Nephron (organoid): ENCODE measurements around the gene GBF1.

Source experiments
- H3K27ac Mint-ChIP-seq, 3 experiments: 2 replicates each; pipeline ENCODE4 v1.8.0; 2020; ENCODE audit warnings: mixed read lengths in 3 of 3, mild to moderate bottlenecking in 2 of 3, moderate library complexity in 1 of 3
- H3K27me3 Mint-ChIP-seq: 2 replicates; pipeline ENCODE4 v1.8.0; 2021; ENCODE audit warnings: low read depth, mild to moderate bottlenecking, moderate library complexity, mixed read lengths
- H3K36me3 Mint-ChIP-seq: 2 replicates; pipeline ENCODE4 v1.8.0; 2020; ENCODE audit warnings: low read depth, mixed read lengths
- H3K4me1 Mint-ChIP-seq: 2 replicates; pipeline ENCODE4 v1.8.0; 2020; ENCODE audit warnings: mixed read lengths
- H3K4me3 Mint-ChIP-seq, 3 experiments: 2 replicates each; pipeline ENCODE4 v1.8.0; 2020; ENCODE audit warnings: mild to moderate bottlenecking in 3 of 3, mixed read lengths in 3 of 3, moderate library complexity in 2 of 3
- H3K9me3 Mint-ChIP-seq: 2 replicates; pipeline ENCODE4 v1.8.0; 2020; ENCODE audit warnings: mixed read lengths
- CTCF ChIP-seq, 3 experiments: fragments of 200-600 bp; sonication (generic); IDR thresholded peaks; one replicate each; pipeline ENCODE4 v1.5.0; 2021; ENCODE audit warnings: antibody characterized with exemption in 3 of 3; ENCODE audit not compliant: unreplicated experiment in 3 of 3

GBF1 gene

GRCh38 chr10:102230861-102231356, 14.4 kb upstream of the GBF1 start:
- Mint-ChIP-seq H3K27me3 (peaks cover 84% of the 10 kb centered on the region), H3K27ac (no peak overlapping the region), H3K9me3 (no peaks in the 10 kb centered on the region), H3K4me1 (peaks cover 52% of the 10 kb centered on the region), H3K36me3 (no peaks in the 10 kb centered on the region), H3K4me3 (peak overlapping the region; percentile 49 to 69 (median 55))
- TF ChIP-seq CTCF (IDR thresholded peaks at IDR 0.05; ENCODE audit: unreplicated experiment in 3 of 3): peak; percentile 32 to 40 (median 33)

- Mint-ChIP-seq H3K36me3 (no peaks in the 10 kb centered on the region), H3K27ac (no peak overlapping the region), H3K27me3 (peaks cover 84% of the 10 kb centered on the region), H3K9me3 (no peaks in the 10 kb centered on the region), H3K4me1 (peaks cover 52% of the 10 kb centered on the region), H3K4me3 (peak overlapping the region; percentile 64 to 69 (median 66))
- TF ChIP-seq CTCF (IDR thresholded peaks at IDR 0.05; ENCODE audit: unreplicated experiment in 3 of 3): peak; percentile 35 to 64 (median 46)
Measured at GRCh38 chr10:102231357-102232318, 13.7 kb upstream of the GBF1 start.

GRCh38 chr10:102233997-102234396, 11.3 kb upstream of the GBF1 start:
- Mint-ChIP-seq H3K36me3 (no peaks in the 10 kb centered on the region), H3K4me3 (peak overlapping the region in 2 of 3 experiments; percentile 32 to 59), H3K4me1 (peaks cover 57% of the 10 kb centered on the region), H3K27ac (peak overlapping the region; percentile 4 to 76 (median 46)), H3K9me3 (no peaks in the 10 kb centered on the region), H3K27me3 (peaks cover 80% of the 10 kb centered on the region)
- TF ChIP-seq CTCF (IDR thresholded peaks at IDR 0.05; ENCODE audit: unreplicated experiment in 3 of 3): no peak

DNA sequence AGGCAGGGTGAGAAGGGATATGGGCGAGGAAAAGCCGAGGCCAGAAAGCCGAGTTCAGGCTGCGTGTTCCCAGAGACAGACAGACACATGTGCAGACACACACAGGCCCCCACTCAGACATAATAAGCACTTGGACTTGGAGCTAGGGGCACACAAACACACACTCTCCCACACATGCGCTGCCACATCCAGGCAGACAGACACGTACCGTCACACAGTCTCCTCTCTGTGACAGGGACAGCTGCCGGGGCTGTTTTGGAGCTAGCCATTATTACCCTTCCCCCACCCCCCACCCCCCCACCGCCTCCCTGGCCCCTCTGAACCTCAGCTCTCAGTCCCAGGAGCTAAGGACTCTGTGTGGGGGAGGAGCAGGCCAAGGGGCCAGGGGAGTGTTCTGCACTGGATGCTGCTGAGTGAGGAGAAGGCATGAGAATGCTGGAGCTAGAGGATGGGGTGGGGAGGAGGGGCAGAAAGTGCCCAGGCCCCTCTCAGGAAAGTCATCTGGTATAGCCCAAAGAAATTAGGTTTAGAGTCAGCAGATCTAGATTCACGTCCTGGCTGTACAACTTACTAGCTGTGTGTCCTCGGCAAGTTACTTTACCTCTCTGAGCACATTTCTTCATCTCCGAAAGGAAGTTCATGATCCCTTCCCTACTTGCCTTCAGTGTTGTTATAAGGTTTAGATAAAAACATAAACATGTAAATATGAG, 10.3 kb upstream of the GBF1 start:
- TF ChIP-seq CTCF (IDR thresholded peaks at IDR 0.05; ENCODE audit: unreplicated experiment in 3 of 3): no peak

GRCh38 chr10:102235598-102235920, 9.8 kb upstream of the GBF1 start:
- Mint-ChIP-seq H3K9me3 (no peaks in the 10 kb centered on the region), H3K4me3 (peak overlapping the region in 2 of 3 experiments; percentile 11 to 72), H3K27me3 (peaks cover 80% of the 10 kb centered on the region)

More for the DNA sequence above, 10.3 kb upstream of the GBF1 start:
- Mint-ChIP-seq H3K4me3 (peak overlapping the region in 2 of 3 experiments; percentile 34 to 72), H3K36me3 (no peaks in the 10 kb centered on the region), H3K9me3 (no peaks in the 10 kb centered on the region), H3K4me1 (peaks cover 57% of the 10 kb centered on the region), H3K27ac (peak overlapping the region; percentile 46 to 78 (median 78)), H3K27me3 (peaks cover 80% of the 10 kb centered on the region)

More at GRCh38 chr10:102235598-102235920, 9.8 kb upstream of the GBF1 start:
- Mint-ChIP-seq H3K4me1 (peaks cover 59% of the 10 kb centered on the region), H3K27ac (peak overlapping the region; percentile 39 to 78 (median 78)), H3K36me3 (no peaks in the 10 kb centered on the region)
- TF ChIP-seq CTCF (IDR thresholded peaks at IDR 0.05; ENCODE audit: unreplicated experiment in 3 of 3): no peak
